Activated CD4-positive, CD25-positive, alpha-beta regulatory T cell treated with anti-CD3 and anti-CD28 coated beads, Interleukin-2, amount 50 U/mL, for 72 hours (primary cell): ENCODE measurements around the gene PNMA1.

Experiments
- DNase-seq: peaks from one replicate; pipeline ENCODE4 v3.0.0; 2021

The PNMA1 gene

DNA sequence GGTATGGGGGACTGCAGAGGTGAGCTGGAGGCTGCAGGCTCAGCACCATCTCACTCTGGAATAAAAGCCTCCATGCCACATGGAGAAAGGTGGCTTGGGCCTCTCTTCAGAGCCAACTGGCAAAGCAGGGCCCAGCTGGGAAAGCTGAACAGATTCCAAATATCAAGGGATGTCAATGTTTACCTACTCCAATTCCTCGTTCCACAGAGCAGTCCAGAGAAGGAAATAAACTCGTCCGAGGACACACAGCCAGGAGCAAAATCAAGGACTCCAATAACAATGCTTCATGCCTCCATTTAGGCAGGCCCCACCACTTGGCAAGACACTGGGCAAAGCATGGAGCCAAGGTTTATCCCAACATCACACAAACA is 36.3 kb upstream of the PNMA1 start:
- no peak for DNase-seq

DNA sequence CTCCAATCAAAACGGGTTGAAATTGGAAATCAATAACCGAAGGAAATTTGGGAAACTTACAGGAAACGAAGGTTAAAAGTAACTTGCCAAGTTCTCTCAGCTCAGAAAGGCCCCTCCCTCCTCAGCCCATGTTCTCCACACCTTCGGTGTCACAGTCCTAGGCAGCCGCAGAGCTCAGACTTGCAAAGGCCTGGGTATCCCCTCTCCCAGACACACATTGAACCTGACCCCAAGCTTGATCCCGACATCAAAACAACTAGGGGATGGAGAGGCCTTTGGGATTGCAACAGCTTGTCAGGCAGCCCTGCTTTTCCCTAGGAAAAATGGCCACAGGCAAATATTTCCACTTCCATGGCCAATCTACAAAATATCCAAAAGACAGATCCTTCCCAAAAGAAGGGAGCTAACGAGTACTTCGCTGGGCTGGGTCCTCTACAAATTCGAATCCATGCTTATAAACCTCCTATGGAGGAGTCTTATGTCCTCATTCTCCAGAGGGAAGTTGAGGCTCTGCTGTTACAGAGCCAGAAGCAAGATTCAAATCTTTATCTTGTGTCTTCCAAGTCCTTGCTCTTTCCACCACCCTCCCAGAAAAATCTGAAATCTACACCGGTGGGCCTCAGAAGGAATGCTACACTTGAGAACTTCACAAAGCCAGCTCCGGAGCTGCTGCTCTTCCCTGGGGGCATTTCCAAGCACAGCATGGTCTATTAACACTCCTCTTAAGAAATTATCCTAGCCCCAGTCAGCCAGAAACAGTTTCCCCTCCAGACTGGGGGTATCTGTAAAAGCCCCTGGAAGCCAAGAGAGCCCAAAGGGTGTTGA is 35.7 kb upstream of the PNMA1 start:
- no peak for DNase-seq

DNA sequence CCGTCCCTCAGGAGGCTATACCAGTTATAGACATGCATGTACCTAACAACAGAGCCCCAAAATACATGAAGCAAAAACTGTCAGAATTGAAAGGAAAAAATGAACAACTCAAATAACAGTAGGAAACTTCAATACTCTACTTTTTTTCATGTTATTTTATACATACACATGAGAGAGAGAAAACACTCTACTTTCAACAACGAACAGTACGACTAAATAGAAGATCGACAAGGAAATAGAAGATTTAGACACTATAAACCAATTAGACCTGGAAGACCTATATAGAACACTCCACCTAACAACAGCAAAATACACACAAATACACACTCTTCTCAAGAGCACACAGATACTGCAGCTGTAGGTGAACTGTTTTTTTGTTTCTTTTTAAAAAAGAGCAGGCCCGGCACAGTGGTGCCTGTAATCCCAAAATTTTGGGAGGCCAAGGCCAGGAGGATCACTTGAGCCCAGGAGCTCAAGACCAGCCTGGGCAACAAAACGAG is 34.7 kb upstream of the PNMA1 start:
- DNase-seq: no peak

DNA sequence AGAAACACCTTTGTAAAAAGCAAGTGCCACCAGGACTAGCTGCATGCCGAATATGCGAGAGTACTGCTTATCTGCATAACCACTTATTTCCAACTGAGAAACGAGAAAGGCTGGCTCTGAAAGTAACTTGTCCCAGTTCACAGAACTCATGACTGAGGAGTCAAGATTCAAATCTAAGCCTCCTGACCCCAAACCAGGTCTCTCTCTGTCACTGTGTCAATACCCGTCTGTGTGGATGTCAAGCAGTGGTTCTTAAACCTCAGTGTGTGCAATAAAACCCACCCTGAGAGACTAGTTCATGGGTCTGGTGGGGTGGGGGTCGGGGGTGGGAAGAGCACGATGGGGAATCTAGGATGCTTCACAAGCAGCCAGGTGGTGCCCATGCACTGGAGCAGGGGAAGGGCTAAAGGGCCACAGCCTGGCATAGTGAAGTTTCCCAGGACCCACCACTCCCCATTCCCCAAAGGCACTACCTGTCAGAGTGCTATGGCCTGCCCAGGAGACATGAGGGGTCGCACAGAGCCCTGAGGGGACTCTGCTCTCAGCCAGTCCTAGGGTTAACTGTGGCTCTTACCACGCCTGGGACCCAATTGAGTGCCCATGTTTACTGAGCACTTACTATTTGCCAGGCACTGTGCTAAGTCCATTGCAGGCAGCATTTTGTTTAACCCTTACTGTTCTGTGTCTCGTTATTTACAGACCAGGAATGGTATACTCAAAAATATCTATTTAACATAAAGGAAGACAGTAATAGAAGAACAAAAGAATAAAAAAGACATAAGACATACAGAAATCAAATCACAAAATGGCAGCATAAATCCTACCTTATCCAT is 33.4 kb upstream of the PNMA1 start:
- no peak for DNase-seq

DNA sequence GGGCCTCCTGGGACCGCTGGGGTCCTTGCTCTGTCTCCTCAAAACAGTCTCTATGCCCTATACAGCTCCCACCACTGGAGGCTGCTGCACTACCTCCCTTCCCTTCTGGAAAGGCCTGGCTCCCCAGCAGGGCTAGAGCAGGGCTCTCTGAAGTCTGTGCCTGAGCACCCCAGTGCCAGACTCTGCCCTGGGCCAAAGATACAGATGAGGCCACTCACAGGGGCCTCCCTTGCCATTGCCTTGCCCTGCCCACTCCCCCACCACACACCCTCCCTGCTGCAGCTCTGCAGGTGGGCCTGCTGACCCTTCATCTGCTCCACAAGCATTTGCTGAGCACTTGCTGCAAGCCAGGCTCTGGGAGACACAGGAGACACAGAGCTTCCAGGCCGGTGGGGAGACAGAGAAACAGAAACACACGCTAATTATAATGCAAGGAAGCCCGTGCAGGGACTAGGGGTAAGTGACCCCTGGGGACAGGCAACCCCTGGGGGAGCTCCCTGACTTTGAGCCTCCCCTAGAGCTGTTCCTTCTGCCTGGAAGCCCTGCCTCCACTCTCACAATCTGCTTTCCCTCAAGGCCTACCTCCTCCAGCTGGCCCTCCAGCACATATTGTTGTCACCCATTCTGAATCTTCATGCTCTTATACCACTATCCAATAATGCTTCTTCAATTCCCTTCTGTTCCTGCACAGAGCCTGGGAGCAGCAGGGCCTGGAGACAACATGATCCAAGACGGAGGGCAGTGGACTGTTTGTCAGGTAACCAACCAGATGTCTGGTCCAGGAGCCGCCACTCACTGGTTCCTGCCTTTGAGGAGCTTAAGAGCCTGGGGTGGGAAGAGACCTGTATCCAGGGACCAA is 32.6 kb upstream of the PNMA1 start:
- no peak for DNase-seq

DNA sequence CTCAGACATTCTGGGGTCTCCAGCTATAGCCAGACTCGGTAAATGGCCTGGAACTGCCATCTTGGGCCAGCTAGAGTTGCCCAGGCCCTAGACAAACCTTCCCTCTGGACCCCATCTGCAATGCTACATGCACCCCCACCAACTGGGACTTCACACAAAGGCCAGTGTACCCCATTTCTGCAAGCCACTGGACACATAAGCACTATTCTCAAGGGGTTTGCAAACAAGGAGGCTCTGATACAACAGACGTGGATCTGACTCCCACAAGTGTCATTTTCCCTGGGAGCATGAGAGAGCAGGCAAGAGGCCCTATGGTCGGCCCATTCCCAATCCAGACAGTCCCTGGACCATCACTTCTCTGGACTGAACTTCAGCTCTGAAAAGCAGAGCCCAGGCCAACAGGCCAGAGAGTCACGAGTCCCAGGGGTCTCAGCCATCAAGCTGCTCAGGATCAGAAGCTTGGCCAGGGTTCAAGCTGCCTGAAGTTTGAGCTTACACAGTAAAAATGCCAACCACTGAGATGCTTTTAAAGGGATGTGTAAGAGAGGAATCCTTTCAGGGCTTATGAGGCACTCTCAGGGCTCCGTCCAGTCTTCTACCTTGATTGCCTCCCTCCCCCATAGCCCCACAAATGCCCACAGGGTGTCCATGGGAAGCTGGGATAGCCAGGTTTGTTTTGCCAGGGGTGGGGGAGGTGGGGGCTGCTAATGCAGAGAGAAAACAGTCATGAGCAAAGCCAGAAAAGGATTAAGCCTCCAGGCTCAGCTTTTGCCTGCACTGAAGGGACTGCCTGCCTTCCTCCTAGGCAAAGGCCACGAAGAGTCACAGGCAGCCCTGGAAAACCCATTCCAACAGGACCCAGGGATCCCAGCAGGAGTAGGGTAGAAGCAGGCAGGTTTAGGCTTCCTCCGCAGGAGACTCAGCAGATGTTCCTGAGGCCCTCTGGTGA is 31.7 kb upstream of the PNMA1 start:
- DNase-seq: no peak

DNA sequence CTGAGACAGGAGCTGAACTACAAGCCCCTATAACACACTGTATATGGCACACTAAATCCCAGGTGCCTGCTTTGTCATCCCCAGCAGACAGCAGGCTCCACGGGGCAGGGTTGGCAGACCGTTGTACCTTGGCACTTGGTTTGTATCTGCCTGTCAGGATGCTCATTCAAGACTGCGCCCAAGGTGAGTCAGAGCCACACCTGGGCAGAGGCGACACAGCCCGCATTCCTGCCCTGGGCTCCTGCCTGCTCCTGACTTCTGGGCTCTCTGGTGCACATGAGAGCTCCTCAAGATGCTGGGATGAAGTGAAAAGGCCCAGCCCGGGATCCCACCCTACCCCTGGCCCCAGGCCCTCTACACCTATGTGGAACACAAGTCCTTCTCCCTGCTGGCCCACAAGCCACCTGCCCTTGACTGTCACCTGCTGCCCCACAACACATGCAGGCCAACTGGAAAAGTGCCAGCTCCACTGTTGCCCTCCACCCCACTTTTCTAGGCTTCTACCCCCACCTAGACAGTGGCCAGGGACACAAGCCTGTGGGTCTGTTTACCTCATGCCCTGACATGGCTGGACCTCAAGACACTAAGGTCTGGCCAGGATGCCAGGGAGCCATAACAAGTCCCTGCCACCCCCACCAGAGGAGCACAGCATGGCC is 30.8 kb upstream of the PNMA1 start:
- DNase-seq: no peak

DNA sequence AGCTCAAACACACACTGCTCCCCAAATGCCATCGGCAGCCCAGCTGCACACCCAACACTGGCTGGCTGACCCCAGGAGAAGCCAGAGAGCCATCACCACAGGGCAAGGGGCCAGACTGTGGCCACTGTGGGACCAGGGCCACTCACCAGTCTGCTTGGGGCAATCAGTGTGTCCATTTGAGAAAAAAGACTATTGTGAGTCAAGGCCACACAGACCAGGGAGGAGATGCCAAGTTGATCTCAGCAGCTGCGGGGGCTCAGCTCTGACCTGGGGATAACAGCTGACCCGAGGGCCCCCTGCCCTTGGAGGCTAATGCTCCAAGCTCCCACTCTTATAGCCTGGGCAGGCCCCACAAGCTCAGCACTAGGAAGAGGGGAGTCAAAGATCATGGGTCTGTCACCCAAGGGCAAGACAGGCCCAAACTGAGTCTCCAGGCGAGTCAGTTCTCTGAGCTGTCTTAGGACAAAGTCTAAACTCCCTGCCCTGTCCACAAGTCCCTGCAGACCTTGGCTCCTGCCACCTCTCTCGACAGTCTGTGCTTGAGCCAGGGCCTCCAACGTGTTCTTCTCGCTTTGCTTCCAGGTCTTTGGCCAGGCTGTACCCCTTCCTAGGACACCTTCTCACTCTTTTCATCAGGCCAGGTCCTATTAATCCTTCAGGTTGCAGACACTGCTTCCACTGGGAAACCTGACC is 30.1 kb upstream of the PNMA1 start:
- DNase-seq: no peak

DNA sequence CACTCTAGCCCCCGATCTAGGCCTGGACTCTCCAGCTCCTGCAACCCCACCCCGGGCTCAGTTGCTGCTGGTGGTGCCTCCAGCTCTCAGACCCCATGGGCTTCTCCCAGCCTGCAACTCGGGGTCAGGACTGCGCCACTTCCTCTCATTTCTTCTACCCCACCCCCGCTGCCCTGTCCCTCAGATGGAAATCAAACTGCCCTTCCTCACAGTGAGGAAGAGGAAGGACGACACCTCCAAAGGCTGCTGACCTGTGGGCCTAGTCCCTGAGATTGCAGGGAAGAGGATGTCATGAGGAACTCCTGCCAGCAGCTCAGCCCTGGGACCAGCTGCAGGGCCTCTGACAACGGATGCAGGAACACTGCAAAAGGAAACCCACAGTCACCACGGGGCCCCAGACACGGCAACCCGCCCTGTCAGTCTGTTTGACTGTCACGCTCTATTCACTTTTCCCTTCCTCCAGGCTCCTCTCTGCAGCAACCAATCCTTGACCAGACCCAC is 29.3 kb upstream of the PNMA1 start:
- DNase-seq: no peak

DNA sequence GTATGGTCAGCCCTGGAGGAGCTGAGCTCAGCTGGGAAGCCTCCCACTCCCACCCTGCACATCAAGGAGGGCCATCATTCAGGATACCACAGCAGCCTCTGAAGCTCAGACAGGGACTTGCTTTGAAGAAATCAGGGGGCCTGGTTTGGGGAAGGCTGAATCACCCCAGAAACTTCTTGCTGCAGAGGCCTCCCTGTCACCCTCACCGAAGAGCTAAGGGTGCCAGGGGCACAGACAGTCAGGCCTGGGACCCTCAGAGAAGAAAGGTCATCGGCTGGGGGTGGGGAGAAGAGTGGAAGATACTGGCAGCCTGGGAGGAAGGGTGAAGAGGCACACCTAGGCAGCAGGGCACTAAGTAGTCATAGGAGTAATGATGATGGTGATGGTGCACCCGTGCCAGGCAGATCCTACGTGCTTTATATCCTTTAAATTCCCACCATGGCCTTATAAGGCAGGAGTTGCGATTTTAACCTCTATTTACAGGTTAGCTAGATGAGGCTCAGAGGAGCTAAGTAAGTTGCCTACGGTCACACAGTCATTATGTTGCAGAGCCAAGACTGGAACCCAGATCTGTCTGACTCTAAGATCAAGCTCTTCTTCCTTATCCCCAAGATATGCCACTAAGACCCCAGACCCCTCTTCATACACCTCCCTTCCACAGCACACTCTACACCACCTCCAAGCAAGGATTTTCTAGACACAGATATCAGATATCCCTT is 28.5 kb upstream of the PNMA1 start:
- DNase-seq: no peak

DNA sequence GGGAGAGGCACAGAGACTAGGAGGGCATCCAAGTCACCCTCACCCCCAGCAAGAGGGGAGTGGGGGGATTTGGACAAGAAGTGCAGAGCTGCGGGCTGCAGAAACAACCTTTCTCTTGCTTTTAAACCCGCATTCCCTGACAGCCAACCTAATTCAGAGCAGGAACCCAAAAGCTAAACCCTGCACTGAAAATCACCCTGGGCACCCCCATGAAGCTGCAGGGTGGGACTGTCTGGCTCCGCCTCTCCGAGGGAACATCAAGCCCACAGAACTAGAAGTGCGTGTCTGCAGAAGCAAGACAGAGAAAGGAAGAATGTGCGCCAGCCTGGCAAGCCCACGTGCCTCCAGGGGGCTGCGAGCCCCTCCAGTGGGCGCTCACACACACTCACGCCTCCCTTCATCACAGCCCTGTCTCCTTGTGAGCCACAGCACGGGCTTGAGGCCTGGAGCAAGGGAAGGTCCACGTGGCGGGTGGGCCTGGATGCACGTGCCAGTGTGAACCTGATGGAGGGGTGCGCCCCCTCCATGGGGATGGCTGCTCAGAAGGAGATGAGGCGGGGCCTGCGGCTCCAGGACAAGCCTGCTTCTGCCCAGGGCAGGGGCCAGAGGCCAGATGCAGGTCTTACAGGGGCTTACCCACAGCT is 27.8 kb upstream of the PNMA1 start:
- DNase-seq: no peak

DNA sequence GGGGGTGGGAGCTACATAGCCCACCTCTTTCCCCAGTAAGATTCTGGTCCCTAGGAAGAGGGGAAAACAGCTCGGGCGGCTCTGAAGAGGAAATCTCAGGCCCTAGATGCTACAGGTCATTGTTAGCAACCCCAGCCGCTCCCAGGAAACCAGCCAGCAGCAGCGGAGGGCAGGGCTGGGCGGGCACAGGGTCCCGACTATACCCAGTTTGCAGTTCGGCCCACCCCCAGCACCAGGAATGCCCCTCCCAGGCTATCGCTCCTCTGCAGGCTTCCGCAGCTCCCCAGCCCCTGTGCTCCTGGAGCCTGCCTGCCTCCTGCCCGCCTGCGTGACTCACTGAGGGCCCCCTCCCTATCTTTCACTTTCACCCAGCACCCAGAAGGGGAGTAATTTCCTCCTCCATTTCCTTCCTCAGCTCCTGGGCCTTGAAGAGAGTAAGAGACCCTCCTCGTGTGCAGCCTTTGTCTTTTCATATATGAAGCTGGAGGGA is 27.2 kb upstream of the PNMA1 start:
- DNase-seq: no peak

DNA sequence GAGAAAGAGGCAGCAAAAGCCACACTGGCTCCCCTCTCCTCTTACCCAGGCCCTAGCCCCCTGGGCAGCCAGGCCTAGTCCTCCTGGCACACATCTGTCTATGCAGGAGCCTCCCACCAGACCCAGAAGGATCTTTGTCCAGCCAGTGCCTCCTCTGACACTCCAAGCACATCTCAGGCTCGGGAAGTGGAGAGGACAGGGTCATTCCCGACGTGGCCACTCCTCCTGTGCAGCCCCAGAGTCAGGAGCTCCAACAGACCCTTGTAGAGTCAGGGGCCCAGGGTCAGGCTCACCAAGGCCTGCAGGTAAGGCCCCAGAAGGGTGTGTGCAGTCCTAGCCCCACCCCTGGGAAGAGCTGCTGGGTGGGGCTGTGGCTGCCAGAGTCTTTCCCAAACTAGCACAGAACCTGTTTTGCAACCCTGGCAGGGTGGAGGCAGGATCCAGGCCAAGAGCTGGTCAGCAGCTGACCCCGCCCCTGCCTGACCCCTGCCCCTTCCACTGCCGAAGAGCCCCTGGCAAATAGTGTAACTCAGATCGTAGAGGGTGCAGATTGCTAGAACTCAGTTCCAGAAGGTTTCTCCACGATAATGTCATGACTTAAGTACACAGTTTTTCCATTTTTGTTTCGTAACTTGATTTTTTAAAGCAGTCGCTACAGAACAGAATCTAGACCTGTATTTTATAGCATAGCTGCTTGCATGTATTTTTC is 26.6 kb upstream of the PNMA1 start:
- DNase-seq: no peak

DNA sequence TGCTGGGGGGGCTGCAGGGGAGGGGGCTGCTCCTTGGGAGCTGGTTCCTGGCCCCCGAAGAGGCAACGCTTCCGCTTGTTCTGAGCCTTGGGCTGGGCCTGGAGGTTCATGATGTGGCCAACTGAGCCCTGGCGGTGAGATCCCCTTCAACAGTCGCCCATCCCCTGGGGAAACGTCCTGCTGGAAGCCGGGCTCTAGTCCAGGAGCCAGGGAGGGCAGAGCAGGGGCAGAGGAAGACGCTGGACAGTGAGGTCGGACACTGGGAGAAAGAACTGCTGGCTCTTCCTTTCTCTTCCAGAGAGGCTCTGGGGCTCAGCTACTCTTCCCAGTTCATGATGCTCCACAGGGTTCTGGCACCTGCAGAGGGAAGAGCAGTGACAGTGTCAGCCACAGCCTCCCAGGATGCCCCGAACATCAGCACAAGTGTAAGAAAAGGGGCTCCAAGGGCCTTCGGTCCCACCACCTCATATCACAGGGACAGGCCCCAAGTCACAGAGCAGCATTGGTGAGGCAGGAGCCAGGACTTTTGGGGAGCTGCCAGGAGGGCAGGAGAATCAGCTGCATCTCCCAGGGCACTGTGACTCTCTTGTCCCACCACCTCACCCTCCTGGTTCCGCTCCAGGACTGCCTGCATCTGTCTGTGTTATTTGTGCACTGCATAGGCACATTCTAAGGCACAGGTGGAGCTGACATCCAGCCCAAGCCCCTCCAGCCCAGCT is 25.9 kb upstream of the PNMA1 start:
- DNase-seq: no peak

DNA sequence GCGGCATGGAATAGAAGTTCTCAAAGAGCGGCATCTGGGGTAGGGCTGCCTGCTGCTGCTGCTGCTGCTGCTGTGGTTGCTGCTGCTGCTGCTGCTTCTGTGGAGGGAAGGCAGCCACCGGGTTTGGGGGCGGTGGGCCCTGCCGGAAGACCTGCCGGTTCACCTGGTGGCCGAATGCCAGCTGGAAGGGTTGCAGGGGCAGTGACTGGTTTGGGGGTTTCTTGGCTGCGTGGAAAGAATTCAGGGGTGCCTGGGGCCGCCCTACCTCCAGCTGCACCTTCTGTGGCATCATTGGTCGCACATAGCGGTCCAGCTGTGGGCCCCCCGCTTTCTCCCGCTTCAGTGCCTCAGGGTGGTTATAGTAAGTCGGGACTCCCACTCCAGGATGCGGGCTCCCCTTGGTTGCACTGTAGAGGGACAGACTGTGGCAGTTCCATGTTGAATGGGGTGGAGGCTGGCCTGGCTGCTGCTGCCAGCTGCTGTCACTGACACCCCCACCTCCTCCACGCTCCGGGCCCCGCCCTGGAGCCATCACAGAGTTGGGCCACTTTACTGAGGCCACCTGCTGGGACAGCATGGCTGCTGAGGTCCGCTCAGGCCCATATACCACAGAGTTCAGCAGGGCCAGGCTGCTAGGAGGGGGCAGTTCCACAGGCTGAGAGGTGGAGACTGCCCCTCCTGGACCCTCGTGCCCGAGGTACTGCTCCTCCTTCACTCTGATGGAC is 25.2 kb upstream of the PNMA1 start:
- no peak for DNase-seq

DNA sequence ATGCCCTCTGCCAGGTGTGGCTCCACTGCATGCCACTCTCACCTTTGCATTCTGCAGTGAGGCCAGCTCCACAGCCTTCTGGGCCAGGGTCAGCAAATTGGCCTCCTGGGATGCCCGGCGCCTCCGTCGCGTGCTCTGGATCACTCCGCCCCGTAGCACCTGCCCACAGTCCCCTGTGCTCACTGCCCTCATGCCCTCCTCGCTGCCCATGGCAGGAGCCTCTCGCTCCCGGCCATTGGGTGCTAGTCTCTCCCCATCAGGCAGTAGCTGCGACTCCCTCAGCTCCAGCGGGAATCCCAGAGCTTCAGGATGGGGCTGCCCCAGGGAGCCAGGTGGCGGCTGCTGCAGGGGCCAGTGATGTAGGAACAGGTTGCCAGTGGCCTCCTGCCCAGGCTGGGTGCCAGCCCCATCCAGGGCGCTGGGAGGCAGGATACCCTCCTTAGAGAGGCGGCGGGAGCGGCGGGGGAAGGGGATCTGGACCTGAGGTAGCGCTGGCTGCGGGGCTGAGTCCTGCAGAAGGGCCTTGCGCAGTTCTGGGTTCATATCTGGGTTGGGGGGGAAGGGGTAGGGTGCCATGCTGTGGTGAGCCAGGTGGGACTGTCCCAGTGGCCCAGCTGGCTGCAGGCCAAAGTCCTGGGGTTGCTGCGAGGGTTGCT is 24.5 kb upstream of the PNMA1 start:
- DNase-seq: no peak

DNA sequence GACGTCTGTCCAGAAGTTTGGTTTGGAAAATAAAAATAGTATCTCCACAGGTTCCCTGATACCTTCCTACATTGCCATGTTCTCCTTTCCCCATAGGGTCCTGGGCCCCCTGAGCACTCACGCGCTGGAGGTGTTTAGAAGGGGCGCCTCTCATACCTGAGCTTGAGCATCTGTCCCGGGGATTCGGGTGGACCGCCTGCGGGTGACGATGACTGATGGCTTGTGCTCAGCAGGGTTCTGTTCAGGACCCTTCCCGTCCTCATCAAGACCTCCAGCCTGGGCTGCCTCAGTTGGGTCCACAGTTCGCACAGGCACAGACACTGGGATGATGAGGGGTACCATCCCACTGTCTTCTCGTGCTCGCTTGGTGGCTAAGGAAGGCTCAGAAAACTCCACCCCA is 22.7 kb upstream of the PNMA1 start:
- DNase-seq: no peak
